ENCODE measurements around the gene DNAJA2.

Gene DNAJA2

DNA sequence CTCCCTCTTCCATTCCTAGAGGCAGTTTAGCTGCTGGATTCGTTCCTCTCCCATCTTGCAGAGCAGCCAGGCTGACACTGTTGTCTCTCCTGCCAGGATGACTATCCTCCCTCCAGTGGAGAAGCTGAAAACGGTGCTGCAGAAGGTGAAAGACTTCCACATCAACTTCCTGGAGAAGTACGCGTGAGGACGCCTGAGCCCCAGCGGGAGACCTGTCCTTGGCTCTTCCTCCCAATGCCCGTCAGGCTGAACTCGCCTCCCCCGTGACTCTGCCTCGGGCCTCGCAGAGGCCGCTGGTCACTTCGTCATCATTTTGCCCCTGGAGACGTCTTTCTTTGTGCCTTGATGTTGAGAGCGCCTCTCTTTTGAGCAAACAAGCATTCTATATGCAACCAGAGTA is 44.7 kb downstream of the DNAJA2 start:
- FAIRE-seq = no peak
- DNase-seq (ENCODE audit: low spot score) = no peak

DNA sequence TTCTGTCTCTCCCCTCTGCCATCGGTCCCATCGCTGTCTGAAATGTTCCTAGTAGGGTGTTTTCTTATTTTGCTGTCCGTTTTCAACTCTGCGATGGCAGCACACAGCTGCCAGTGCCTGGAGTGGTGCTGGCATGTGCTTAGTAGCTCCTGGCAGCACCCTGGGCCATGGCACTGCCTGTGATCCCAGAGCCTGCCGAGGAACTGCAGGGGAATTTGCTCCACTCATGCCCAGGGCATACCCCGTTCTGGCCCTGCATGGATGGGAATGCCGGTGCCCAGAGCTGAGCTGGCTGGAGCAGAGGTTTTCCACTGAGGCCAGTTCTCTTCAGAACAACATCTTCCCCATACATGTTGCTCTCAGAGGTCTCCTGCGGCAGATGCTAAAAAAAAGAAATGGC is 46.2 kb downstream of the DNAJA2 start:
- DNase-seq (ENCODE audit: low spot score) (no peak), FAIRE-seq (no peak)

DNA sequence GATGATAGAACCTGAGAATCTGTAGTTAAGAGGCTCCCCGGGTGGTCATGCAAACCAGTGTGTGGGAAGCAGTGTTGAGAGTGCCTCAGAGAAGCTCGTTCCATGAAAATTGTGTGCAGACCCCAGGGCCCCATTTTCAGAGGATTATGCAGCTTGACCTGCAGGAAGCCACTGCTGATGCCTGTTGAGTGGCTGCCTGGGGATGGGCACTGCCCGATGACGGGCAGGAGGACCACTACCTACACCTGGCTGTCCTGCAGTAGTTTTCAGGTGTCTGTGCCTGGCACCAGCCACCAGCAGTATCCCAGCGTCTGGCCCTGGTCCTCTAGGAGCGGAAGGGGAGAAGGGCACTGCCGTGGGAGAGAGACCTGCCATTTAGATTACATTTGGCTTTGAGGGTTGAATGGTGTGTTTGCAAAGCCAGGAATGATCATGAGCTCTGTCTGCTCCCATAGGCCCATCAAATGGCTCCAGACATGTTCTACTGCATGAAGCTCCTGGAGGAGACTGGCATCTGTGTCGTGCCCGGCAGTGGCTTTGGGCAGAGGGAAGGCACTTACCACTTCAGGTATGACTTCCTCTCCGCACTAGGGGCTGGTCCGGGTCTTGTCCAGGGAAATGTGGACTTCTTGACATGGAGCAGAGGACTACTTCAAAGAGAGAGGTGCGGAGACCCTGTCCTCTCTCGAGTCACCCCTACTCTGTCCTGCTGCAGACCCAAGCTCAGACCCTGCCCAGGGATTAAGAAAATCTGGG is 46.8 kb downstream of the DNAJA2 start:
- DNase-seq (ENCODE audit: low spot score) = no peak

DNA sequence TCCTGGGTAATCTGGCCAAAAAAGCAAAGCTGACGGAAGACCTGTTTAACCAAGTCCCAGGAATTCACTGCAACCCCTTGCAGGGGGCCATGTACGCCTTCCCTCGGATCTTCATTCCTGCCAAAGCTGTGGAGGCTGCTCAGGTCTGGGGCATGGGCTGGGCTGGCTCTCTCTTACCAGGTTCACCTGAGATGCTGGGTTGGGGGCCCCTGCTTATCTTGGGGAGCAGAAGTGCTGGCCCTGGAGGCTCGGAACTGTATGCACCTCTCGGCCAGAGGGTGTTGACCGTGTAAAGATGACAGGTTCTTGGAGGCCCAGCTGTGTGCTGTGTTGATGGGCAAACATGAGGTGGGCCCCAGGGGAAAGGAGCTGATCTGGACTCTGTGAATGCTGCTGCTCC is 49.1 kb downstream of the DNAJA2 start:
- DNase-seq (ENCODE audit: low spot score) (no peak), FAIRE-seq (no peak)

More for the DNA sequence above, 46.8 kb downstream of the DNAJA2 start:
- no peak for FAIRE-seq

DNA sequence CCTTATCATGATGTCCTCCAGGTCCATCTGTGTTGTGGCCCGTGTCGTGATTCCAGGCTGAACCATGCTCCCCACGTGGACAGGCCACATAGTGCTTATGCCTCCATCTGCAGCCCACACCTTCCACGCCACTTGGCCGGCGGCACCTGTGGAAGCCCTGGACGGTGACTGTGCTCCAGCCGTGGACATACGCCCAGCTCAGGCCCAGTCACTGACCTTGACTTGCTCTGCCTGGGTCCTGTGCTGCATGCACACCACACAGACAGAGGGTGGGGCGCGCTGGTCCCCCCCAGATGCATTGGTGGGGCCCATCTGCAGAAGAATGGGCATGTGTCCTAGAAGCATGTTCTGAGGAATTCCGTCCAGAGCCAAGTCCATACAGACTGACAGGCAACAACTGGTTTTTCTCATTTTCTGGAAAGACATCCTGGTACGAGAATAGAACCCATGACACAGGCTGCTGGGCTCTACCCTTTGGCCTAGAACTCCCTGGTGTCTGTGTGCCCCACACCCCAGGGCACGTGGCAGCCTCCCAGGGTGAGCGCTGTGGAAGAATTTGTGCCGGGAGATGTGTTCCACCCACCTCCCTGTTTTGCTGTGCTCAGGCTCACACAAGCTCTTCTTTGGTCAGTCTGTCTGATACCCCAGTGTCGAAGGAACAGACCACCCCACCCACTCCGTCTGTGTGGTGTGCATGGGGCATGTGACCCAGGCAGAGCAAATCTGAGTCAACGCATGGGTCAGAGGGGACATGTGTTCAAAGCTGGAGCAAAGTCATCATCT is 49.8 kb downstream of the DNAJA2 start:
- FAIRE-seq = no peak
- no peak for DNase-seq (ENCODE audit: low spot score)

DNA sequence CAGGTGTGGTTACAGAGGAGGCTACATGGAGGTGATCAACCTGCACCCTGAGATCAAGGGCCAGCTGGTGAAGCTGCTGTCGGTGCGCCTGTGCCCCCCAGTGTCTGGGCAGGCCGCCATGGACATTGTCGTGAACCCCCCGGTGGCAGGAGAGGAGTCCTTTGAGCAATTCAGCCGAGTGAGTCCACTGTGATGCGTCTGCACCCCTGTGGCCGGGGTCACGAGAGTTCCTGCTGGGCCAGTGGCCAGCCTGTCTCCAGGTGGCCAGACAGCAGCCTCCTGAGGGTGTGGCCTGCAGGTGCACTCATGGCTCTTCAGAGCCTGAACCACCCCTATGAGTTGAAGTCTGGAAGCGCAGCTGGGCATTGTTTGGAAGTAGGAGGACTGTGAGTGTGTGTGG is 51.2 kb downstream of the DNAJA2 start:
- DNase-seq (ENCODE audit: low spot score) (no peak), FAIRE-seq (no peak)

DNA sequence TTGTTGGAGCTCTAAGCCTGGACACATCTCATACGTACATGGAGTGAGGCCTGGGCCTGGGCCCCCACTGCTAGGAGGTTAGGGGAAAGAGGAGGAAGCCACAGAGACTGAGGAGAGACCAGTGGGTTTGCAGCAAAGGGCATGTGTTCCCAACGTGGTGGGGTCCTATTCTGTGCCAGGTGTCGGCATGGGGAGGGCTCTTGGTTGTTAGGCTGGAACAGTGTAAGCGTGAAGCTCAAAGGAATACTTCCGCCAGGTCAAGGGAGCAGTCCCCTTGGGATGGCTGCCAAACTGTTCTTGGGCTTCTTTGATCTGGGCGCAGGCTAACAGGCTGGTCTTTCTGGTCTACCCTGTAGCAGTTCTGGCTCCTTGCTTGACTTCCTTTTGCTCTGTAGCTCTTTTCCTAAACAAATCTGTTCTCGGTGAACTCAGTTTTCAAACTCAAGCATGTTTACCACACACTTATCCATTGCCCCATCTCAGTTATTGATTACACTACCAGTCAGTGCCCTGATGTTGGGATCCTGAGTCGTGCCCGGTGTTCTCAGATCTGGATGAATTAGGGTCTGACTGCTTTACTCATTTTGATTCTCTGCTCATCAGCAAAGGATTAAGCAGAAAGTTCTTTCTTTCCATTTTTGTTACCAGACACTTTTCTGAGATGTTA is 52.9 kb downstream of the DNAJA2 start:
- DNase-seq (ENCODE audit: low spot score) (no peak), FAIRE-seq (no peak)

DNA sequence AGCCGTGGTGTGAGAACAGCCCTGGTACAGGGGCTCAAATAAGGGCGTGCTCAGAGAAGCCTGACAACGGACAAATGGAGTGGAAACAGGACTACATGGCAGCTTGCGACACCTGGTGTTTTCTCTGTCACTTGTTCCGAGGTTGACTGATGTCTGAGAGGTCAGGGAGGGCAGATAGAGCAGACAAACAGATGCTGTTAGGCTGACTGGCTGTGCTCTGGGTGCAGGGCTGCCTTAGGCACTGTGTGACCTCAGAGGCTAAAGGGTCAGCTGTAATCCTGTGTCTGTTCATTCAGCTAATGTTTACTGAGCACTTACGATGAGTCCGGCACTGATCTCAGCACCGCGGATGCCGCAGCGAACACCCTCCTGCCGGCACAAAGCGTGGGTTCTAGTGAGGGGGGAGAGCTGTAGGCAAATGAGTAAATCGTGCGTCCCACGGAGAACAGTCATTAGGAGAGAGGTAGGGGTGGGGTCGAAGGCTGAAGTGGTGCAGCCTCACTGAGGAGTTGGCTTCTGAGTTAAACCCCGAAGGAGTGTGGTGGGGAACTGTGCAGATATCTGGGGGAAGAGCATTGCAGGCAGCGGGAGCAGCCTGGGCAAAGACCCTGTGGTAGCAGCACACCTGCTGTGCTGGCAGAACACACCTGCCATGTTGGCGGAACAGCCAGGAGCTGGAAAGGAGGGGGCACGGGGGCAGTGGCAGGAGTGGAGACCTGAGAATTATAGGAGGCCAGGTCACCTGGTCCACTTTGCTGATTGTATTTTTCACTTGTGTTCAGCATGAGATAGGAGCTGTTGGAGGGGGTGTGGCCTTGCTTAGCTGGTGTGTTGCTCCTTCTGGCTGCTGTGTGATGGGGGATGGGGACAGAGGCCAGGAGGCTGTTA is 54.3 kb downstream of the DNAJA2 start:
- no peak for DNase-seq (ENCODE audit: low spot score)
- no peak for FAIRE-seq

DNA sequence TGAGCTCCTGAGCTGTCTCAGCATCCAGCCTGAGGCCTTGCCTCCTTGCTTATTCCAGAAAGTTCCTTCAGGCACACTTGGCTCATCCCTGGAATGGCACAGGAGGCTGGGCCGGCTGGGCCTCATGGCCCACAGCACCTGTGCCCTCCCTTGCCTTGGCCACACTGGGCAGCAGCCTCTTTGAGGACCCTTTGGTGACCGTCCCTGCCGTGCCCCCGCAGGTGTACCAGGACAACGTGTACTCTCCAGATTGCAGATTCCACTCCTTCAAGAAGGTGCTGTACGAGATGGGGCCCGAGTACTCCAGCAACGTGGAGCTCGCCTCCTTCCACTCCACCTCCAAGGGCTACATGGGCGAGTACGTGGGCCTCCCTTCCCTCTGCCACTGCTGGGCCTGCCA is 55.1 kb downstream of the DNAJA2 start:
- no peak for DNase-seq (ENCODE audit: low spot score)

DNA sequence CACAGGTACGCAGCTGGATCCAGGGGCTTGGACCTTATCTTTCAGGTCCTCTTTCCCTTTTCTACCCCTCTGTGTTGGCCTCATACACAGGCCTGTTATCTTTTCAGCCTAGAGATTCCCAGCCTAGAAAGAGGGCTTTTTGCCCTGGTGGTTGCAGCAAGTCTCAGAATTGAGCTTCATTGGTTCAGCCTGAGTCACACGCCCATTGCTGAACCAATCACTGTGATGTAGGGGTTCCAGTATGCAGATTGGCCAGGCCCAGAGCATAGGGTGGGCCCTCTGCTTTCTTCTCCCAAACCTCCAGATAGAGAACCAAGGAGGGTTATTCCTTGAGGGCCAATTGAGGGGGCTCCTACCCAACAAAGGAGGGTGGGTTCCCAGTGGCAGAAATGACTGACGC is 56.5 kb downstream of the DNAJA2 start:
- FAIRE-seq (no peak), DNase-seq (ENCODE audit: low spot score) (no peak)

More for the DNA sequence above, 55.1 kb downstream of the DNAJA2 start:
- FAIRE-seq = no peak

DNA sequence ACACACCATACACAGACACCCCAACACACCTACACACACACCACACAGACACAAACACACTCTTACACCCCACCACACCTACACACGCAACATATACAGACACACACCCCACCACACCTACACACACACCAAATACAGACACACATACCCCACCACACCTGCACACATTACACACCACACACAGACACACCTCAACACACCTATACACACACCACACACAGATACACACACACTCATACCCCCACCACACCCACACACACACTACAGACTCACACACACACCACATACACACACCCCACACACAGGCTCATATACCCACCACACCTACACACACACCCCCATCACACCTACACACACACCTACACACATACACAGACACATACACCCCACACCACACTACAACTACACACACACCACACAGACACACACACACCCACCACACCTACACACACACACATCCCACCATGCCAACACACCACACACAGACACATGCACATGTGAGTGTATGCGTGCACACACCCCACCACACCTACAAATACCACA is 57.9 kb downstream of the DNAJA2 start:
- DNase-seq (ENCODE audit: low spot score) (no peak), FAIRE-seq (no peak)

DNA sequence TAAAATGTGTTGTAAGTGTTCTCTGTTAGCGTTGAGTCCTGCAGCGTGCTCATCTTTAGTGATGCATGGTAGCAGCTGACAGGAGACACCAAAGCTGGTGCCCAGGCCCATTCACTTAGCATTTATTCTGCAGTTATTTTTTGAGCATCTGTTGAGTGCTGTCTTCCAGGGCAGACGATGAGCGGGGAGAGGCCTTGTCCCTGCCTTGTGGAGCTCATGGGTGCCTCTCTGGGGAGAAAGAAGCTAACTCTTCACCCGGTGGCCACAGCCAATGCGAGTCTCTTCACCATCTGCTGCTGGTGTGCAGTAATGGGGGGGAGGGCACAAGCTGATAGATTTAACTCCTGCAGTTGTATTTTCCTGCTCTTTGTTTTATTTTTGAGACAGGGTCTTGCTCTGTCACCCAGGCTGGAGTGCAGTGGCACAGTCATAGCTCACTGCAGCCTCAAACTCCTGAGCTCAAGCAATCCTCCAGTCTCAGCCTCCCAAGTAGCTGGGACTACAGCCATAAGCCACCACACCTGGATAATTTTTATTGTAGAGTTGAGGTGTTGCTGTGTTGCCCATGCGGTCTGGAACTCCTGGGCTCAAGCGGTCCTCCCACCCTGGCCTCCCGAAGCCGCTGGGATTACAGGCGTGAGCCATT is 58.8 kb downstream of the DNAJA2 start:
- FAIRE-seq (no peak), DNase-seq (ENCODE audit: low spot score) (no peak)

DNA sequence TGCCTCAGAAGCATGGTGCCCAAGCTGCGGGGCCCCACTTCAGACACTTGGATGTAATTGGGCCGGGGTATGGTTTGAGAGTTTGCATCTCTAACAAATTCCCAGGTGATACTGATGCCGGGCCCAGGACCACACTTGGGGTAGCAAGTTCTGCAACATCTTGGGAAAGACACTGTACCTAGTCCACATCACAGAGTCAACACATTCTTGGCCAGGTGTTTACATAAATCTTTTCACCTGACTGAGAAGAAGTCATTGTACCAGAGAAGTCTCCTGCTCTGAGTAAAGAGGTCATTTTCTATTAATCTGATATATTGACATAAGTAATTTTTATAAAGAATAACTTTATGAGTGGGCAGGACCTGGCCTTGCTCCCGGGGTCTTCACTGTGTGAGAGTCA is 61.8 kb downstream of the DNAJA2 start:
- FAIRE-seq = no peak
- DNase-seq (ENCODE audit: low spot score) = no peak

DNA sequence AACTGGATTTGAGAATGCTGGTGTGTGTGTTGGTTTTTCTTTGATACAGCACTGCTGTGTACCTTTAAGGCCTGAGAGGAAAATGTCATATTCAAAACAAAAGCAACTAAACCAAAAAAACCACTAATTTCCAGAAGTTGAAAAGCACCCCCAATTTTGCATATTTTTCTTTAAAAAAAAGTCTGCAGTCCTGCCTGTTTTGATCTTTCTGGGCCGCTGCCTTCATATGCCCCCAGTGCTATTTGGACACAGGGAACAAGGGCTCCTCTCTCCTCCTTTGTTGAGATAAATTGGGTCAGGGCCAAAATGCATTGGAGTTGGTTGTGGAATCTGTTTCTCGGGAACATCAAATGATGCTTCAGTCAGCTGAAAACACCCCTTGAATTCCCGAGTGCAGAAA is 62.4 kb downstream of the DNAJA2 start:
- DNase-seq (ENCODE audit: low spot score) (no peak), FAIRE-seq (no peak)

DNA sequence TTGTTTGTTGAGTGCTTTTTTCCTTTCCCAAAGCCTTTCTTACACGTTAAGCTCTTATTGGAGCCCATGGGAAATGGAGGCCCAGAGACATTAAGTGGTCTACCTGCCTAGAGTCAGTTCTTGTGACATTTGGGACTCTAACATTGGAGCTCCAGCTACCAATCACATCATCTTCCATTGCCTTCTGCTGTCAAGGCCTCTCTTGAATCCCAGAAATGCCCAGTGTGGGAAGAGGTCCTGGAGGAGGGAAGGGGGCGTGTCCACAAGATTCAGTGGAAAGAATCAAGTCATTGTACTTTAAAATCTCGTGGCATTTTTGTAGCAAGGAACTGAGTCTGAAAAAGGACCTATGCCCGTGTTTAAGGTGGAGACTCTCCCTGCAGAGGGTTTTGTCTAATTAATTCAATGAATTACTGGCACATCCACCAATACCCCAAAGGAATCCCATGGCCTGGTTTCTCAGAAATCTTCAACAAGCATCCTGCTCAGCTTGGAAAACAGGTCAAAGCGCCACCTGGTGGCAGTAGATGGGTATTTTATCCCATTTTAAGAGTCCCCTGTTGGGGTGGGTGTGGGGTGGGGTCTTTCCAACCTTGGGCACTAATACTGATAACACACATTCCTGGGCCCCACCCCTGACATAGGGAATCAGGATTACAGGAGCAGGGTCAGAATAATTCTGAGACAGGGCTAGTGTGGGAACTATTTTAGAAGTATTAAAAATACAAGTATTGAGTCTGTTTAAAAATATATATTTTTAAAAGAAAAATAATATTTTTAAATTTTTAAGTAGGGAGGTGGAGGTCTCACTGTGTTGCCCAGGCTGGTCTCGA is 64.7 kb downstream of the DNAJA2 start:
- FAIRE-seq = no peak
- DNase-seq (ENCODE audit: low spot score) = peak; percentile 40

DNA sequence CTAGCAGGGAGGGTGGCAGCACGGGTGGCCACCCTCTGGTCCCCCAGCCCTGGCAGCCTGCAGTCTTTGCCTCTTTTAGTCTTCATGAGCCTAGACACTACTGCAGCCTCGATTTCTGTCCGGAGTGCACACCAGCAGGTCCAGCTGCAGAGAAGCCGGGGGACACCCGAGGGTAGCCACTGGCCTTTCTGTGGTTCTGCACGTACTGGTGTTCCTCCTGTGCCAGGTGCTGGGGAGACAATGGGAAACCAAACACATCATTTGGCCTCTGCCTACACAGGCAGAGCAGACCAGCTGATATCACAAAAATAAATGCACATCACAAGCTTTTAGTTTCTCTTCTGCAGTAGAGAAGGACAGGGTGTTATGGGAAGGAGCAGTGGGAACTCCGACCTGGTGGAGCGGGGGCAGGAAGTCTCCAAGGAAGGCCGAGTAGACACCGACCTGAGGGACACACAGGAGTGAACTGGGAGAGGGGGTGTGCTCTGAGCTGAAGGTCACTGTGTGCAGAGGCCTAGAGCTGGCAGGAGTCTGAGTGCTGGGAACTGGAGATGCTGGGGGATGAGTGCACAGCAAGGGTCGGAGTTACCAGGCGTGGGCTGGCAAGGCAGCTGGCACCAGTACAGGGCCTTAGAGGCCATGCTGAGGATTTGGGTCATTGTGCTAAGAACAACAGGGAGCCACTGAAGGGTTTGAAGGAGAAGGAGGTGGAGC is 66.3 kb downstream of the DNAJA2 start:
- DNase-seq (ENCODE audit: low spot score) (no peak), FAIRE-seq (no peak)

DNA sequence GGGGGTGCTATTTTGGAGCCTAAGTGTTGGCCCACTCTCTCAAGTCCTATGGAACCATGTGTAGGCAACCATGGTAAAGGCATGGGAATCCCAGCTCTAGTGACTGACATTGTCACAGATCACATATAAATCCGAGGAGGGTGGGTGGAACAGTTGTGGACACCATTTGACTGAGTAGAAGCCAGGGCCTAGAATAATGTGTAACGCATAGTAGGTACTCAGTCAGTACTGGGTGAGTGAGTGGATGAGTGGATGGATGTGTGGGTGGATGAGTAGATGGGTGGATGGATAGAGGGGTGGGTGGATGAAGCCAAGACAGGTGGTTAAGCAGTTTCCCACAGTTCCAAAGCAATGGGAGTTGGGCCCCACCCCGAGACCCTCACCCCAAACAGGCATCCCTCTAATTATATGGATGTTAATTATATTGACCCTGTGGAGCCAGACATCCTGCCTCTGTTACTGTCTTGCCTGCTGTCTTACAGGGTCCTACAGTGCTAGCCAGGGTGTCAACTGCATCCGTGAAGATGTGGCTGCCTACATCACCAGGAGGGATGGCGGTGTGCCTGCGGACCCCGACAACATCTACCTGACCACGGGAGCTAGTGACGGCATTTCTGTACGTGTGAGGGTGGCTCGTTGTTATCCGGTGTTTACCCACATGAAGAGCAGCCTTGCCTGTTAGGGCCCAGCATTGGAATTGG is 67.0 kb downstream of the DNAJA2 start:
- DNase-seq (ENCODE audit: low spot score) (no peak), FAIRE-seq (no peak)

Data from RCC 7860 (cell line).